Endothelial cell of umbilical vein (primary cell): ENCODE measurements around the gene VAC14. TPM values are rescaled to one million over a fixed set of nuclear protein-coding genes. Genes with fewer than 3 reads are reported as not detected.

Experiments
- BruUV-seq: library from RNA; stranded (reverse); fragments of 400-500 nt; replicated peaks from 2 replicates; lab custom pipeline; 2021; lab: Mats Ljungman, UMichigan
- CTCF ChIA-PET: fragments of 300-600, 350-600 bp; sonication (Branson Sonifier 250); formaldehyde crosslinking; loops from one replicate; lab custom pipeline; 2021; ENCODE audit warnings: antibody characterized with exemption, inconsistent platforms; lab: Charles Lee
- POLR2A ChIA-PET: fragments of 300-600, 350-600 bp; sonication (Branson Sonifier 250); formaldehyde crosslinking; loops from one replicate; lab custom pipeline; 2021; ENCODE audit warnings: antibody characterized with exemption, inconsistent platforms; lab: Charles Lee
- DNase-seq: peaks from one replicate; pipeline ENCODE4 v3.0.0-alpha.2; 2011; ENCODE audit warnings: low read depth, low spot score
- FAIRE-seq: peaks from 2 replicates; lab custom pipeline; 2011; peaks lifted over from hg19 to GRCh38; lab: Jason Lieb, UNC
- H2AFZ ChIP-seq: 2 replicates; pipeline ENCODE4 v1.6.0; 2012; ENCODE audit warnings: low read depth, low read length, control low read depth, inconsistent platforms
- H3K27ac ChIP-seq: 2 replicates; pipeline ENCODE4 v1.5.1; 2011; ENCODE audit warnings: low read depth, mild to moderate bottlenecking, control low read depth, low read length, moderate library complexity; ENCODE audit not compliant: insufficient read depth
- H3K27me3 ChIP-seq, 2 experiments: 2 replicates each; pipeline versions ENCODE4 v1.6.0 to v1.6.1; 2011; ENCODE audit warnings: low read length in 2 of 2, mixed read lengths in 1 of 2; ENCODE audit not compliant: control insufficient read depth in 2 of 2, insufficient read depth in 2 of 2
- H3K36me3 ChIP-seq, 2 experiments: 2 replicates in 1 of 2; 3 replicates in 1 of 2; pipeline ENCODE4 v1.5.1; 2011; ENCODE audit warnings: low read length in 2 of 2, mild to moderate bottlenecking in 1 of 2, moderate library complexity in 1 of 2; ENCODE audit not compliant: control insufficient read depth in 2 of 2, insufficient read depth in 2 of 2; ENCODE audit errors: extremely low read depth in 1 of 2
- H3K4me1 ChIP-seq: 3 replicates; pipeline ENCODE4 v1.5.1; 2011; ENCODE audit warnings: mild to moderate bottlenecking, low read length; ENCODE audit not compliant: control insufficient read depth, insufficient read depth; ENCODE audit errors: extremely low read depth
- H3K4me2 ChIP-seq: 2 replicates; pipeline ENCODE4 v1.6.1; 2011; ENCODE audit warnings: low read length, control low read depth, mixed read lengths; ENCODE audit not compliant: insufficient read depth
- H3K4me3 ChIP-seq, 3 experiments: fragments of 200-600 bp in 1 of 3; sonication (generic), shearing (Covaris generic) in 1 of 3; replicated peaks in 1 of 3; 2 replicates each; pipeline ENCODE4 v1.5.1; 2011 to 2016; ENCODE audit warnings: control low read depth in 3 of 3, low read length in 3 of 3, mild to moderate bottlenecking in 2 of 3, inconsistent platforms in 1 of 3, low read depth in 1 of 3, moderate library complexity in 1 of 3; ENCODE audit not compliant: insufficient read depth in 1 of 3
- H3K79me2 ChIP-seq: 2 replicates; pipeline ENCODE4 v1.6.0; 2012; ENCODE audit warnings: low read length, inconsistent platforms; ENCODE audit not compliant: control insufficient read depth, insufficient read depth
- H3K9ac ChIP-seq: replicated peaks from 2 replicates; pipeline ENCODE3; 2011; ENCODE audit warnings: low read length, control low read depth; ENCODE audit not compliant: insufficient read depth; ENCODE audit errors: extremely low read depth
- H3K9me1 ChIP-seq: replicated peaks from 3 replicates; pipeline ENCODE4 v1.6.0; 2011; ENCODE audit warnings: mild to moderate bottlenecking, low read length; ENCODE audit not compliant: control insufficient read depth, insufficient read depth; ENCODE audit errors: extremely low read depth
- H3K9me3 ChIP-seq: replicated peaks from 2 replicates; pipeline ENCODE4 v1.5.1; 2012; ENCODE audit warnings: low read length, inconsistent platforms; ENCODE audit not compliant: control insufficient read depth, insufficient read depth
- H4K20me1 ChIP-seq: replicated peaks from 2 replicates; pipeline ENCODE3; 2011; ENCODE audit warnings: mild to moderate bottlenecking, low read length; ENCODE audit not compliant: control insufficient read depth, insufficient read depth; ENCODE audit errors: extremely low read depth
- CTCF ChIP-seq, 2 donors: IDR thresholded peaks; 1 replicate in 1 of 2; 2 replicates in 1 of 2; pipeline ENCODE4 v1.5.1; 2011; ENCODE audit warnings: low read length in 2 of 2, mild to moderate bottlenecking in 2 of 2, moderate library complexity in 2 of 2, control low read depth in 1 of 2, inconsistent platforms in 1 of 2, low read depth in 1 of 2; ENCODE audit not compliant: insufficient read depth in 1 of 2; ENCODE audit errors: extremely low read depth in 1 of 2
- EZH2 ChIP-seq: IDR thresholded peaks from 2 replicates; pipeline ENCODE4 v1.6.1; 2012; ENCODE audit warnings: borderline replicate concordance, low read depth, mild to moderate bottlenecking, moderate library complexity, low read length, inconsistent platforms; ENCODE audit not compliant: severe bottlenecking
- FOS ChIP-seq: IDR thresholded peaks from 2 replicates; pipeline ENCODE4 v1.6.1; 2011; ENCODE audit warnings: mild to moderate bottlenecking, low read length, moderate library complexity, borderline replicate concordance; ENCODE audit not compliant: insufficient read depth
- GATA2 ChIP-seq: IDR thresholded peaks from 2 replicates; pipeline ENCODE4 v1.7.0; 2011; ENCODE audit warnings: low read depth, mild to moderate bottlenecking, moderate library complexity, mixed read lengths, low read length; ENCODE audit not compliant: insufficient read length, insufficient read depth
- JUN ChIP-seq: IDR thresholded peaks from 2 replicates; pipeline ENCODE4 v1.6.1; 2011; ENCODE audit warnings: borderline replicate concordance, low read depth; ENCODE audit not compliant: insufficient read length, insufficient read depth
- MAX ChIP-seq: IDR thresholded peaks from 2 replicates; pipeline ENCODE4 v1.6.1; 2011; ENCODE audit not compliant: insufficient read depth, insufficient read length
- MYC ChIP-seq: IDR thresholded peaks from one replicate; pipeline ENCODE4 v1.6.1; 2011; ENCODE audit warnings: mild to moderate bottlenecking, low read depth, low read length
- POLR2A ChIP-seq: IDR thresholded peaks from 2 replicates; pipeline ENCODE4 v1.6.1; 2012; ENCODE audit warnings: low read depth, mild to moderate bottlenecking, control low read depth, low read length
- POLR2AphosphoS5 ChIP-seq: IDR thresholded peaks from 2 replicates; pipeline ENCODE4 v1.6.1; 2012; ENCODE audit warnings: low read depth, mild to moderate bottlenecking, control low read depth, low read length, moderate library complexity; ENCODE audit not compliant: insufficient read depth
- dilution Hi-C: fragments of 300-500 bp; cut with MboI; formaldehyde crosslinking; loops from one replicate; pipeline ENCODE4 v1.15.0; 2019; ENCODE audit warnings: low sequenced_read_pairs; ENCODE audit not compliant: extremely low pct_ligation_motif_present
- intact Hi-C: fragments of 100-400 bp; cut with micrococcal nuclease; formaldehyde crosslinking; loops from one replicate; pipeline ENCODE4 v1.10.0; 2022
- polyA plus RNA-seq, 4 experiments: library from polyadenylated mRNA; depleted of rRNA in 3 of 4; stranded (reverse) in 3 of 4; unstranded in 1 of 4; fragments of >200 nt; gene quantifications; 2 replicates each; pipeline versions ENCODE4 v1.2.1 to v1.2.3, GENCODE V29; 2011 to 2012; ENCODE audit warnings: missing spikeins in 1 of 4
- total RNA-seq: library from RNA; stranded (reverse); gene quantifications from 2 replicates; pipeline ENCODE4 v1.2.3, GENCODE V29; 2021

The VAC14 gene
- total and polyA plus RNA-seq, 2 donors (not counting 3 experiments of a cell fraction or from before 2014, with no cell fraction given), result 37.6 to 57.9 TPM

- CTCF ChIA-PET, result interaction anchor here (3.2 to 7.8 kb wide), 2 partner anchors 61 to 93 kb away, joined by 13 to 144 read pairs; no protein-coding TSS in a partner anchor
- no TSS peak for BruUV-seq
- FAIRE-seq (no peak), DNase-seq (no peak)
- no peak overlapping the region for H2AFZ ChIP-seq
- no peak overlapping the region for H3K4me2 ChIP-seq
- TF ChIP-seq POLR2AphosphoS5 (no peak), CTCF (IDR thresholded peaks at IDR 0.05; ENCODE audit: extremely low read depth in 1 of 2, insufficient read depth in 1 of 2, low read depth in 1 of 2, low read length in 2 of 2) (no peak), MAX (no peak), GATA2 (no peak), JUN (no peak), FOS (no peak), MYC (no peak), POLR2A (no peak), EZH2 (no peak)
- H3K27ac ChIP-seq, result no peak overlapping the region
- H3K4me3 ChIP-seq, result no peak overlapping the region
- peaks cover 13 to 42% of the 10 kb centered on the region in 2 experiments for H3K36me3 ChIP-seq
- intact Hi-C loops, result no loop called here
- H3K4me1 ChIP-seq, result no peaks in the 10 kb centered on the region
- H3K79me2 ChIP-seq, result peaks cover 7% of the 10 kb centered on the region
- no peaks in the 10 kb centered on the region for H3K9me3 ChIP-seq
- no peak overlapping the region for H3K9ac ChIP-seq
- no peaks in the 10 kb centered on the region for H3K9me1 ChIP-seq
- POLR2A ChIA-PET, result interaction anchor here (0.6 kb wide), 1 partner anchor 57 kb away, joined by 3 read pairs; no protein-coding TSS in a partner anchor
- H4K20me1 ChIP-seq, result no peaks in the 10 kb centered on the region
- no peaks in the 10 kb centered on the region for H3K27me3 ChIP-seq
- dilution Hi-C loops, result no loop called here
These were observed 123.3 kb downstream of the VAC14 start for GRCh38 chr16:70677499-70678120.
